Esophagus muscularis mucosa (tissue), 4 donors: ENCODE results near the gene PCNX4.

Experiments used
- EP300 ChIP-seq: sonication (generic); formaldehyde crosslinking; IDR thresholded peaks from one replicate; pipeline ENCODE4 v1.6.1; 2017; ENCODE audit warnings: antibody characterized with exemption
- POLR2A ChIP-seq: fragments of 450-650 bp; IDR thresholded peaks from one replicate; pipeline ENCODE4 v1.6.1; 2017; ENCODE audit warnings: antibody characterized with exemption, moderate library complexity, mild to moderate bottlenecking, low read depth
- POLR2AphosphoS5 ChIP-seq, 2 donors: sonication (generic); formaldehyde crosslinking; IDR thresholded peaks; one replicate each; pipeline ENCODE4 v1.6.1; 2017; ENCODE audit warnings: antibody characterized with exemption in 2 of 2
- TF ChIP-seq, protein P1 (sequence below), 3 experiments: fragments of 200-600 bp in 2 of 3; fragments of 450-650 bp in 1 of 3; sonication (generic) in 2 of 3; IDR thresholded peaks; one replicate each; pipeline ENCODE4 v1.5.1; 2017 to 2019; ENCODE audit warnings: antibody characterized with exemption in 3 of 3, mild to moderate bottlenecking in 2 of 3, moderate library complexity in 1 of 3

- TF ChIP-seq POLR2A (no peak), POLR2AphosphoS5 (IDR thresholded peaks at IDR 0.05) (no peak), EP300 (no peak)
- TF ChIP-seq, protein P1, sequence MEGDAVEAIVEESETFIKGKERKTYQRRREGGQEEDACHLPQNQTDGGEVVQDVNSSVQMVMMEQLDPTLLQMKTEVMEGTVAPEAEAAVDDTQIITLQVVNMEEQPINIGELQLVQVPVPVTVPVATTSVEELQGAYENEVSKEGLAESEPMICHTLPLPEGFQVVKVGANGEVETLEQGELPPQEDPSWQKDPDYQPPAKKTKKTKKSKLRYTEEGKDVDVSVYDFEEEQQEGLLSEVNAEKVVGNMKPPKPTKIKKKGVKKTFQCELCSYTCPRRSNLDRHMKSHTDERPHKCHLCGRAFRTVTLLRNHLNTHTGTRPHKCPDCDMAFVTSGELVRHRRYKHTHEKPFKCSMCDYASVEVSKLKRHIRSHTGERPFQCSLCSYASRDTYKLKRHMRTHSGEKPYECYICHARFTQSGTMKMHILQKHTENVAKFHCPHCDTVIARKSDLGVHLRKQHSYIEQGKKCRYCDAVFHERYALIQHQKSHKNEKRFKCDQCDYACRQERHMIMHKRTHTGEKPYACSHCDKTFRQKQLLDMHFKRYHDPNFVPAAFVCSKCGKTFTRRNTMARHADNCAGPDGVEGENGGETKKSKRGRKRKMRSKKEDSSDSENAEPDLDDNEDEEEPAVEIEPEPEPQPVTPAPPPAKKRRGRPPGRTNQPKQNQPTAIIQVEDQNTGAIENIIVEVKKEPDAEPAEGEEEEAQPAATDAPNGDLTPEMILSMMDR (IDR thresholded peaks at IDR 0.05), result no peak
These were observed 14.6 kb downstream of the PCNX4 start for GRCh38 chr14:60106339-60106738.
